ENCODE data around the gene DCDC2B.

DCDC2B gene

DNA sequence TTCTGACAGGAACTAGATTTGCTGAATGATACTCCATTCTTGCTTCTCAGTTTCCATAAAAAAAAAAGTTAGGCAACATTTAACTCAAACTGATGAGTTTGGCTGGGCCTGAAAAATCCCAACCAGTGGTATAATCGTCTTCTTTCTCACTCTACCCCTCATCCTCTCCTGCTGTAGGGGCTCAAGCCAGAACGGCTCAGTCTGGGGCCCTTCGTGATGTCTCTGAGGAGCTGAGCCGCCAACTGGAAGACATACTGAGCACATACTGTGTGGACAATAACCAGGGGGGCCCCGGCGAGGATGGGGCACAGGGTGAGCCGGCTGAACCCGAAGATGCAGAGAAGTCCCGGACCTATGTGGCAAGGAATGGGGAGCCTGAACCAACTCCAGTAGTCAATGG is 27.8 kb upstream of the DCDC2B start:
- H3K4me3 ChIP-seq (replicated peaks; ENCODE audit: insufficient read depth, low read length) = peak overlapping the region; percentile 82
- DNase-seq (ENCODE audit: low read depth in 1 of 2, low spot score in 1 of 2) = no peak
- H3K27me3 ChIP-seq (ENCODE audit: insufficient read depth, poor library complexity, severe bottlenecking) = no peaks in the 10 kb centered on the region
- peak overlapping the region; percentile 87 for H3K27ac ChIP-seq (replicated peaks)
- TF ChIP-seq POLR2AphosphoS5 (IDR thresholded peaks at IDR 0.05; ENCODE audit: low read depth) (no peak), GABPA (IDR thresholded peaks at IDR 0.05; ENCODE audit: low read depth) (no peak), CTCF (IDR thresholded peaks at IDR 0.05; ENCODE audit: insufficient read depth, low read length) (no peak), SPI1 (IDR thresholded peaks at IDR 0.05; ENCODE audit: borderline replicate concordance, low read depth) (no peak)
- TF ChIP-seq, protein P1, sequence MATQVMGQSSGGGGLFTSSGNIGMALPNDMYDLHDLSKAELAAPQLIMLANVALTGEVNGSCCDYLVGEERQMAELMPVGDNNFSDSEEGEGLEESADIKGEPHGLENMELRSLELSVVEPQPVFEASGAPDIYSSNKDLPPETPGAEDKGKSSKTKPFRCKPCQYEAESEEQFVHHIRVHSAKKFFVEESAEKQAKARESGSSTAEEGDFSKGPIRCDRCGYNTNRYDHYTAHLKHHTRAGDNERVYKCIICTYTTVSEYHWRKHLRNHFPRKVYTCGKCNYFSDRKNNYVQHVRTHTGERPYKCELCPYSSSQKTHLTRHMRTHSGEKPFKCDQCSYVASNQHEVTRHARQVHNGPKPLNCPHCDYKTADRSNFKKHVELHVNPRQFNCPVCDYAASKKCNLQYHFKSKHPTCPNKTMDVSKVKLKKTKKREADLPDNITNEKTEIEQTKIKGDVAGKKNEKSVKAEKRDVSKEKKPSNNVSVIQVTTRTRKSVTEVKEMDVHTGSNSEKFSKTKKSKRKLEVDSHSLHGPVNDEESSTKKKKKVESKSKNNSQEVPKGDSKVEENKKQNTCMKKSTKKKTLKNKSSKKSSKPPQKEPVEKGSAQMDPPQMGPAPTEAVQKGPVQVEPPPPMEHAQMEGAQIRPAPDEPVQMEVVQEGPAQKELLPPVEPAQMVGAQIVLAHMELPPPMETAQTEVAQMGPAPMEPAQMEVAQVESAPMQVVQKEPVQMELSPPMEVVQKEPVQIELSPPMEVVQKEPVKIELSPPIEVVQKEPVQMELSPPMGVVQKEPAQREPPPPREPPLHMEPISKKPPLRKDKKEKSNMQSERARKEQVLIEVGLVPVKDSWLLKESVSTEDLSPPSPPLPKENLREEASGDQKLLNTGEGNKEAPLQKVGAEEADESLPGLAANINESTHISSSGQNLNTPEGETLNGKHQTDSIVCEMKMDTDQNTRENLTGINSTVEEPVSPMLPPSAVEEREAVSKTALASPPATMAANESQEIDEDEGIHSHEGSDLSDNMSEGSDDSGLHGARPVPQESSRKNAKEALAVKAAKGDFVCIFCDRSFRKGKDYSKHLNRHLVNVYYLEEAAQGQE (IDR thresholded peaks at IDR 0.05; ENCODE audit: insufficient replicate concordance, low read depth) = no peak

- Histone ChIP-seq H3K27me3 (ENCODE audit: insufficient read depth, poor library complexity, severe bottlenecking) (no peaks in the 10 kb centered on the region), H3K4me3 (replicated peaks; ENCODE audit: insufficient read depth, low read length) (peak overlapping the region; percentile 3), H3K27ac (replicated peaks) (no peak overlapping the region)
- DNase-seq (ENCODE audit: low read depth in 1 of 2, low spot score in 1 of 2) = no peak
- TF ChIP-seq SPI1 (IDR thresholded peaks at IDR 0.05; ENCODE audit: borderline replicate concordance, low read depth) = no peak
Measured at GRCh38 chr1:32181563-32181962, 27.3 kb upstream of the DCDC2B start.

DNA sequence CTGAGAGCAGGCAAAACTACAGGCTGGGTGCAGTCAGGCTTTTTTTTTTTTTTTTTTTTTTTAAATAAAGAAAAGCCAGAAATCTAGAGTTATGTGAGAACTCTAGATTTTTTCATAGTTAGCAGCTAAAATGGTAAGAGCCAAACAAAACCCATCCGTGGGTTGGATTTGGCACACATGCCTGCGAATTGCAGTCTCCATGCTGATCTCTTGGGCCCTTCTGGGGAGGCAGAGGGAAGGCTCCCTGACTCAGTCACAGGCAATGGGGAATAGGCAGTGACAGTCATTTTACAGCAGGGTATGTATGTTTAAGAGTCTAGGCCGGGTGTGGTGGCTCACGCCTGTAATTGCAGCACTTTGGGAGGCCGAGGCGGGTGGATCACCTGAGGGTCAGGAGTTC is 26.8 kb upstream of the DCDC2B start:
- DNase-seq (ENCODE audit: low read depth in 1 of 2, low spot score in 1 of 2) = no peak
- H3K27ac ChIP-seq (replicated peaks) = no peak overlapping the region
- TF ChIP-seq CTCF (IDR thresholded peaks at IDR 0.05; ENCODE audit: insufficient read depth, low read length) (no peak), POLR2AphosphoS5 (IDR thresholded peaks at IDR 0.05; ENCODE audit: low read depth) (no peak), GABPA (IDR thresholded peaks at IDR 0.05; ENCODE audit: low read depth) (no peak)
- TF ChIP-seq, protein P1 (IDR thresholded peaks at IDR 0.05; ENCODE audit: insufficient replicate concordance, low read depth) = no peak
- no peaks in the 10 kb centered on the region for H3K27me3 ChIP-seq (ENCODE audit: insufficient read depth, poor library complexity, severe bottlenecking)
- H3K4me3 ChIP-seq (replicated peaks; ENCODE audit: insufficient read depth, low read length) = no peak overlapping the region

GRCh38 chr1:32184650-32185049 is 24.2 kb upstream of the DCDC2B start:
- DNase-seq (ENCODE audit: low read depth in 1 of 2, low spot score in 1 of 2) = peak in 1 of 2 experiments; percentile 23
- TF ChIP-seq SPI1 (IDR thresholded peaks at IDR 0.05; ENCODE audit: borderline replicate concordance, low read depth) = no peak
- TF ChIP-seq CTCF (IDR thresholded peaks at IDR 0.05; ENCODE audit: insufficient read depth, low read length) = no peak
- TF ChIP-seq POLR2AphosphoS5 (IDR thresholded peaks at IDR 0.05; ENCODE audit: low read depth) = no peak
- TF ChIP-seq, protein P1 (IDR thresholded peaks at IDR 0.05; ENCODE audit: insufficient replicate concordance, low read depth) = no peak
- no peak for TF ChIP-seq GABPA (IDR thresholded peaks at IDR 0.05; ENCODE audit: low read depth)

More at GRCh38 chr1:32184650-32185049, 24.2 kb upstream of the DCDC2B start:
- no peaks in the 10 kb centered on the region for H3K27me3 ChIP-seq (ENCODE audit: insufficient read depth, poor library complexity, severe bottlenecking)
- no peak overlapping the region for H3K27ac ChIP-seq (replicated peaks)
- no peak overlapping the region for H3K4me3 ChIP-seq (replicated peaks; ENCODE audit: insufficient read depth, low read length)

Data from HL-60 (cell line).